M059J (cell line): ENCODE data around the gene PRKCE. TPM values are rescaled to one million over a fixed set of nuclear protein-coding genes. Genes with fewer than 3 reads are reported as not detected.

Source experiments
- DNase-seq: peaks from one replicate; pipeline ENCODE4 v3.0.0-alpha.2; 2012; ENCODE audit warnings: low read depth
- total RNA-seq: library from RNA; depleted of rRNA; stranded (reverse); fragments of >200 nt; shearing (Covaris generic); gene quantifications from 2 replicates; pipeline ENCODE4 v1.2.3, GENCODE V29; 2014

PRKCE gene
- total RNA-seq, 1 experiment from 2014 or later = 5.9 TPM

DNA sequence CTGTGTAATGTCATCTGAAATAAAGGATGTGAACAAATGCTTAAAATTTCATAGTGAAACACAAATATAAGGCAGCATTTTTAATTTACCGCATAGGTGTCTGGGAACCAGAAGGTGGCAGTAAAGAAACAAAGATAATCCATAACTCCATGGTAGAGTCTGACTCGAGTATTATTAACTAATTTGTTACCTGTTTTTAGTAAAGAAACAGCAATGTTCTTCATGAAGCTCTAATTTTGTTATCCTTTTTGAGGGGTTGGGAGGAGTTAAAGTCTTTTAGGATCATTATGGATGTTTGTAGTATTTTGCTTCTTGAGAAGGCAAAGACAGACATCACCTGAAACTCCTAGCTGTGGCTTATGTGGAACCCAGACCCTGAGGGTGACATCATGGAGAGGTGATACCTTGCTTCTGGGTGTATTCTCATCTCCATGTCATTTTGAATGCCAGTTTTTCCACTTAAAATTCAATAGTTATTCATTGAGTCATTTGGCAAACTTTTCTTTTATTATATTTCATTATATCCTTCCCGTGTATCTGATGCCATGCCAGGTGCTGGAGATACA lies 359.5 kb downstream of the PRKCE start:
- peak; percentile 59 for DNase-seq

DNA sequence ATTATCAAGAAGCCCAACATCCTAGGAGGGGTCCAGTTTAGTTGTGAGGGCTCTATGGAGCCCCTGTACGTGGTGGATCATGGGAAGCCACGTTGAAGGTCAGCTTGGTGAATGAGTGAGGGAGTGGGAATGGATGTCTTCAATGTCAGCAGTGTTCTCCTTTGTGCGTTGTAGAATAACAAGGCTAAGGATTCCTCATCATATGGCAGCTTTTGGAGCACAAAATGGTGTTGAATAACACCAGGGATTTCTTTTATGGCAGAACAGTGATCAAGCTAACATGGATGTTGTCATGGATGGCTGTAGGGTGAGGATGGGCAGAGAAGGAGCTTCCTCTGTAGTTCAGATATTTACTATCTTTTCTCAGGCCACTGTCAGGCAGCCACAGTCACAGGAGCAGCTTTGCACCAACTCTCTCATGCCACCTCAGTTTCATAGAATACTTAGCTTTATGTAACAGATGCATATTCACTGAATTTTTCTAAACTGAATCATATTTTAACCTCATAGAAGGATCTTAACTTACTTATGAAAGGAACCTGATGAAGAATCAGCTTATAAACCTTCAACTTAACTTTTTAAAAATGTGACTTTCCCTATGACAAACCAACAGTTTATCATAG lies 361.3 kb downstream of the PRKCE start:
- no peak for DNase-seq

DNA sequence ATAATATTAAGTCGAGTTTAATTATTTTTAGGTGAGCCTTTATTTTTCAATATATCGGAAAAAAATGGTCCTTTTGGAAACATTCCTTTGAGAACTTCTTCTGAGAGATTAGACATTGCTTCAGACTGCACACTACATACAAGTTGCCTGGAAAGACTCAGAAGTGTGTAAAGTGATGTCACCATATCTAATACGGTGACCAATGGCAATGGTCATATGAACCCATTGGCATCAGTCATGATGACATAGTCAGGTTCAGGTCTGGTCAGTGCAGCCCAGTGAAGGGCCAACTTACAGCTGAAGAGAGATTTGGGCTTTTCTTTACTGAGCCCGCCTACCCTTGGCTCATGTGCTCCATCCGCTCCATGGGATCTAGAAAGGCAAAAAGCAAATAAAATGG lies 362.3 kb downstream of the PRKCE start:
- no peak for DNase-seq

DNA sequence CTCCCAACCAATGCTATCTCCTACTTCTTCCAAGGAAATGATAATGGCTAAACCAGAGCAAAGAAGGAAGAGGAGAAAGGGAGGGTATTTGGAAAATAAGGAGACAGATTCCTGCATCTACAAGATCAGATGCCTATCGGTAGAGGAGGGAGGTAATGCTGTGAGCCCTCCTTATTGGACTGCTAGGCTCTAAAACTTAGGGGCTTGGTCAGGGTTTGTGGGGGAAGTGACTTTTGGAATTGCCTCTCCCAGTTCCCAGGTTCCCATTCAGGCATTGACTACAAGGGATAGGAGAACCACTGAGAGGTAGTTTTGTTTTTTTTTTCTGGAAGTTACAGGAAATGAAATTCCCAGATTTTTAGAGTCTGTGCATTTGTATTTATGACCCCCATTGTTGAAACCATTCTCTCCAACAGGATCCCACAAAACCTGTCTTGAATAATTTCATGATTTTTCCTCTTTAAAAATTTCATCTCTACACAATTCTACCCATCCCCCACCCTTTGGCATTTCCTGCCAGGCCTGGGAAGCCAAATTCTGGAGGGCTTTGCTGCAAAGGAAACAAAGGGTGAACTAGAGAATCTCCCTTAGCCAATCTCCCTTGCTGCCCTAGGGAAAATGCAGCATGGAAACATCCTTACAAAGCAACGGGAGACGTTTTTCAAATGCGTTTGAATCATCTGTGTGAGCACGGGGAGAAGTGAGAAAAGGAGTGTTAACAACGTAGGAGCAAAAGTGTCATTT lies 363.6 kb downstream of the PRKCE start:
- peak; percentile 77 for DNase-seq

DNA sequence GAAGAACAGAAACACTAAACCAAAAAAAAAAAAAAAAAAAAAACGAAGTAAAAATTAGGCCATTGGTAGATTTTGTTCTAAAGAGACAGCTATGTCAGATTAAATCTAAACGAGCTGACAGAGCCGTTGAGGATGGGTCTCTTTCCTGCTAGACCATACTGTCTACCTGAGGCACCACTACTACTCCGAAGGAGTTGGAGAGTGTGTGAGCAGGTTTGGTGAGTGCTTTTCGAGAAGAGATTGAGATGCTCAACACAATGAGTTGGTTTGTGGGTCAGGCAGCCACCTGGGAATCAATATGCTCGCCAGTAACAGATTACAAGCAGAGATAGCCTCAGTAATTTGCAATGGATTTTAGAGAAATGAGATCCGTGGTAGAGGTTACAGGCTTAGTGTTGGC lies 364.2 kb downstream of the PRKCE start:
- no peak for DNase-seq

DNA sequence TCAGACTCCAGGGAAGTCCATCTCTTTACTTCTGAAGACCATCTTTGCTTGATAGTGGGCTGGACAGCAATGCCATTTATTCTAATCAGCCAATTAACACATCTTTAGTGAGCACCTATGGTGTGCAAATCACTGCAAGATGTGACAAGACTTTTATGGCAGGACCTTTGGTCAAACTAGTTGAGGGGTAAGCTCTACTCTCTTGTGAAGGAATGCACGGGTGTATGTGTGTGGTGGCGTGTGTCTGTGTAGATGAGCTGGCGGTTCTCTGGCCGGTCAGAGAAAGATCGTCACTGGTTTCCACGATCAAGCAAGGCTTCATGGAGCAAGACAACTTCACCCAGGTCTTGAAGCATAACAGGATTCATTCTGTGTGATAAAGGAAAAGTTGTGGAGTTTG lies 364.6 kb downstream of the PRKCE start:
- DNase-seq = no peak

DNA sequence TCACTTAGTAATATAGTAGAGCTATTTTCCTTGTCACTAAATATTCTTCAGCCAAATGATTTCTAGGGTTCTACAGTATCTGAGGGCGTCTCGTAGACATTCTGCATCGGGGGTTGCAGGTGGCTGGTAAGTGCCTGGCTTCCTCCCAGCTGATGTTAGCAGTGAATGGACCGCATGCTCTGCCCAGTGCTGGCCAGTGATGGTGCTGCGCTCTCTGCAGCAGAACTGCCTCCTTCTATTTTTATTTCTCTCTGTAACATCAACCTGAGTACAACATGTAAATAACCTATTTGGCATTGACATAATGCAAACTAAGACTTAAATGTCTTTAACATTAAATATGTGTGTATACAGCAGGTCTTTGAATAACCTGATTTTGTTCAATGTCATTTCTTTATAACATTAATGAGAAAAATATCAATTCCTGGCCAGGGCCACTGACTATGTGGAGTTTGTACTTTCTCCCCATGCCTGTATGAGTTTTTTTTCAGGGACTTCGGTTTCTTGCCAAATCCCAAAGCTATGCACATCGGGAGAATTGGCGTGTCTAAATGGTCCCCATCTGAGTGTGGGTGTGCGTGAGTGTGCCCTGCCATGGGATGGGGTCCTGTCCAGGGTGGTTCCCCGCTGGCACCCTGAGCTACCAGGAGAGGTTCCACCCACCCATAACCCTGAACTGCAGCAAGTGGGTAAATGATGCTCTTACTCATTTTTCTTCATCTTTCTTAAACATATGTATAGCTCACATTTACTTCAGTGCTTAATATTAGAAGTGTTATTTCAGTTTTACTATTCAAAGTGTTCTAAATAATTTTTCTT lies 367.5 kb downstream of the PRKCE start:
- DNase-seq = no peak

DNA sequence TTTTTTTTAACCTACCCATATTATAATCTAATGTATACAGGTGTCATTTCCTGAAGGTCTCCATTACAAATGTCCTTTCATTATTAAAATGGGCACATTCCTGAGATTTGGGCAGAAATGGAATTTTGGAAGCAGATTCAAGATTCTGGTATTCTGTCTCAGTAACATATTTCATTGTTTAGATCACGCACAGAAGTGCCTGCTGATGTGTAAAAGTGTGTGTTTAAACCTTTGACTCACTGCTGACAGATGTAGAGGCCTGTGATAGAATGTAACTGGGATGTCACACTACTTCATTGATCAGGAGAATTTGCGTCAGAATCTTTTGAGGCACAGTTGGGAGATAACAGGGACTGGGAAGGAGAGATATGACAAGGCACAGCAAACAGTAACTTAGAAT lies 368.9 kb downstream of the PRKCE start:
- no peak for DNase-seq

DNA sequence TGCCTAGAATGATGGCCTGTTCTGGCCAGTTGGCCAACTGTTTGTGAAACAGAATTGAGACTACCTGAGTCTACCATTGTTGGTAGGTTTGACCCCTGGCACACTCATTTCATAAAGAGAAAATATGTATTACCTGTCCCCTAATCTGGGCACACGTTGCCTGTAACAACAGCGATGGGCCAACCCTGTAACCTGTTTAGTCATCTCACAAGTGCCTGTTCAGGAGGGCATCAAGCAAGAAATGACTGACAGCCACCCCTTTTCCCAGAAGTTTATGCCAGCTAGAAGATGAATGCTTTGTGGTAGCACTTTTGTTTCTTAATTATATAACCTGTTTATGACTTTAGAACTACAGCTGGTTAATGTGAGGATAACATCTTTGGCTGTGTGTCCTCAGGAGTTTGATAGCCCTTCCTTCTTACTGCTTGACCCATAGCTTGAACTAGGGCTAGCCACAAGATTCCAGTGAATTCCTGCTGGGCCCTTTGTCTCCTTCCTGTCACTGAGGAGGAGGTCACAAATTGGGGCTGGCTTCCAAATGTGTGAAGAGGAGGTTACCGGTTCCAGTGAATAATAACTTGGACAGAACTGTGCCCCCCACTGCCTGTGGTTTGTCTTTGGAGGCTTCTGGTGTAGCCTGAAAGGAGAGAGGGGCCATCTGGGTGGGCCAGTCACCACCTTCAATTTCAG lies 371.8 kb downstream of the PRKCE start:
- DNase-seq = no peak

DNA sequence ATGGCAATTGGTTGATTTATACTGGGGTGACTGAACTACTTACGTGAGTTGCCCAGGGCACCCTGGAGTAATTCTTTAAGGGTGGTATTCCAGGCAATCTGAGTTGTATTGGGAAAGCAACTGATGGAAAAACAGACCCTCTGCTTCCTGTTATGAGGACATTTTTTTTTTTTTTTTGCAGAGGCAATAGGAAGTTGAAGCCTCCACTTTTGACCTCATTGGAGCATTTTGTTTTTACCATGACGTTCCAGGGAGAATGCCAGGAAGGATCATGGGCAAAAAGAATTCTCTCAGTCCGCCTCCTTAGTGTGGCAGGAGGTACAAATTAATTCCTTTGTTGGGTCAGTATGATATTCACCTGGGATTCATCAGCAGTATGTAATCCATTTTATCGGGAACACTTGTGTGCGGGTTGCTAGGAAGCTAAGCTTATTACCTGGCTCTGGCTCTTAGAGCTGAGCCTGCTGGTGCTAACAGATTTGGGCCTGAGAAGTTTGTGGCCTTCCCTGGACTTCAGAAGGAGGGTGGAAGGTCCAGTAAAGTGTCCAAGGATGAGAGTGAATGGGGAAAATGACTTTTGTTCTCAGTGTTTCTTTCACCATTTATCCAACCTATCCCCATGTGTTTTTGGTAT lies 372.8 kb downstream of the PRKCE start:
- no peak for DNase-seq

DNA sequence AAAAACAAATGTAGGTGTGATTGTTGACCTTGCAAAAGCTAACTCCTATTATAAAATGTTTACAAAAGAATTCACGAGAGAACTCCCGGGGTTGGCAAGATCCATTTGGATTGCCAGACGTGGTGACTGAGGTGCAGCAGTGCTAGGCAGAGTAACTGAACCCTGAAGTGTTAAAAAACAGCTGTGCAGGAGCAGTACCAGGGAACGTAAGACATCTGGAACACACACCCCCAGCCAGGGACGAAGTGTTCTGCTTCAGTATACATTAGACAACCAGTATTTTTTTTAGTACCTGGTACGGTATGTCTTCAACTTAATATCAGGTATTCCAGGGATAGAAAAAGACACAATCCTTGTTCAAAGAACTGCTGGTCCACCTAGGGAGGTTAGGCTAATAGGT lies 373.6 kb downstream of the PRKCE start:
- DNase-seq = no peak

DNA sequence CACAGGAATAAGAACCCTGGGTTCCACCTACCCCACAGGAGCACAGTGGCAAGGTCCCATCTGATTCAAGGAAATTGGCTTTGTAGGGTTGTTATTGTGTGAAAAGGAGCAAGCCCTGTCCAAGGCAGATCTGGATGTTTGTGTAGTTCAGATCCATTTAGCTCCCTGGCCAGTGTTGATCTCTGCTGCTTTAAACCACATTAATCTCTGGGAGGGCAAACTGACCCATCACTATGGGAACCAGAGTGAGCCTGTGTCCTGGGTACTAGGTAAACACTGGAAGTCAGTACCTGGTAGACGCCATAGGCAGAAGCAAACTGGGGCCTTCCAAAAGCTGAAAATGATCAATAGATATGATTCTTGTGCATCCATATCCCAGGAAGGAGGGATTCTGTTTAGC lies 374.2 kb downstream of the PRKCE start:
- DNase-seq = no peak

DNA sequence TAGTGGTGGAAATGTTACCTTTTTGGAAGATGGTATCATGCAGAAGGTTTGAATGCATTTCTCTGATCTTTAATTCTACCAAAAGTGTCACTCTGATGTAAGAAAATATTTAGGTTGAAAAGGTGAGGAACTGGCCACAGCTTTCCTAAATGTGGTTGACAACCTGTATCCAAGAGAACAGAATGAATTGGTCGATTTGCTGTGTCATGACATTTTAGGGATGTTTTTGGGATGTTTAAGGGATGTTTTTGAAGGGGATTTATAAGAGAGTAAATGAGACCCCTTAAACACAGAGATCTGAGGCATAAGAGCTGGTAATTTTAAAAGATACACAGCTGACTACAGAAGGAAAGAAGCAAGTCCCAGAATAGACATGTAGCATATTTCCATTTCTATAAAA lies 375.0 kb downstream of the PRKCE start:
- DNase-seq = no peak

DNA sequence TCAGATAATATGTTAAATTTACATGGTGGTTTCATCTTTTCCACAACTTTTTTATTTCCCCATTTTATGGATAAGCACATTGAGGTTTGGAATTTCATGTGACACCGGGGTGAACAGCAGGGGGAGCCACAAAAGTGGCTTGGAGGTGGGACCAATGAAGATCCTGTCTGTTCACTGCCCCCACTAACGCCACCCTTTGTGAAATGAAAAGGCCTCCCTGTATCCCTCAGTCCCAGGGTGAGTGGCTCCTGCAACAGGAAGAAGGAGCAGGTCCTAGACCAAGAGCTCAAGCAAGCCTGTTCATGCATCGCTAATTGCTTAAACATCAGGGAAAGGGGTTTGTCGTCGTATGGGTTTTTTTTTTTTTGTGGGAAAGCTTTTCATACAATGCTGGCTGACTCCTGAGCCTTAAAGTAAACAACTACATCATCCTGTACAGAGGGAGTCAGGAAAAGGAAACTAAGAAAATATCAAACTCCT lies 377.9 kb downstream of the PRKCE start:
- peak; percentile 94 for DNase-seq

DNA sequence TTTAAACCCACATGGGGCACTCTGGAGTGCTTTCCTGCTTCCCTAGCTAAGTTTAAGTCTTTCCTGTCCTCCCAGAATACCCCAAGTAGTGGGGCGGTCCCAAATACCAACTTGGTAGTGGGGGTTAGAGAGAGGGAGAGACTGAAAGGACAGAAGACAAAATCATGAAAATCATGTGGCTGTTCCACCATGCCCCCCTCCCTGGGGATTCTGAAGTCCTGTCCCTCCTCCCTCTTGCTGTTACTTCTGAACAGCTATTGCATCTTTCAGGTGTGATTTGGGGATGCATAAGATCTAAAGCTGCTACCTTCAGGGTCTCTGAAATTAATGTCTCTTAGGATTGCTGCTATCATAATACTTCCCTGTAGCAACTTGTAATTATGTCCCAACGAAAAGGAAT lies 378.9 kb downstream of the PRKCE start:
- no peak for DNase-seq

DNA sequence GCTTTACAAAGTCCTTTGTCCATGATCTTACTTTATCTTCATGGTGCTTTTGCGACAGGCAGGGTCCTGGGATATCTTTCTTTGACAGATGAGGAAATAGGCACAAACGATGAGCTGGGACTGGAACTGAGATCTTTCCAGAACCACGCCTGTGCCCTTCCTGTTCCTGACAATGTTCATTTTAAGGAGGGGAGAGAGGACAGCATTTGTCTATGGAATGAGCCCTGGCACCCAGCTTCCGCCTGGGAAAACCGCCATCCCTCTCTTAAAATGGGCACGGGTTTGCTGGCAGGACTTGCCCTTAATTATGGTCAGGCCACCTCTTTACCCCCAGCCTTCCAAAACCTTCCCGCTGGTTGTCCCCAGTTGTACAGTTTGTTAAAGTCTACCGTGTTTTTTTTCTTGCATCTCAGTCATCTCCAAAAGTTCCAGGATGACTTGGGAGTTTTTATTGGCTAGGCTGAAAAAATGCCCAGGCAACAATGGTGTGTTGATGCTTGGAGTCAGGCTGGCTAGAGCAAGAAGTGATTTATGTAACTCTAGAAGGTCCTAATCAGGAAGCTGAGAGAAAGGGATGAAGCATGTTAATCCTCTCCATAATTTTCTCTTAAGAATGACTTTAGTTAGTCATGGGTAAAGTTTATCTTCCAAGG lies 380.8 kb downstream of the PRKCE start:
- DNase-seq = peak; percentile 75

DNA sequence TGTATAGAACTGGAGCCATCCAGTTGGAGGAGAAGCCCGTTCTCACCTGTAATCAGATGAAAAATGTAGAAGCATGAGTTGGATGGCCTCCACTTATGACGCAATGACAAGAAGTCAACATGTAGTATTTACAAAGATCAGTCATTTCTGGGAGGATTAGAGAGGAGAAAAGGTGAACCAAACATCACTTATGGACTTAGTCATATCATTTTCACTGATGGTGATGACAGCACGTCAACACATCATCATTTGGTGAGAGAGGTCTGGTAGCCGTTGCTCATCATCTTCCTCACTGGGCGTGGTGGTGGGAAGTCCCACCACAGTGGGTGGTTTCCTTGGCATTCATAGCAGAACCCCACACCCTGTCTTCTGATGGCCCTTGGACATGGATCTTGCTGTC lies 381.5 kb downstream of the PRKCE start:
- peak; percentile 32 for DNase-seq

DNA sequence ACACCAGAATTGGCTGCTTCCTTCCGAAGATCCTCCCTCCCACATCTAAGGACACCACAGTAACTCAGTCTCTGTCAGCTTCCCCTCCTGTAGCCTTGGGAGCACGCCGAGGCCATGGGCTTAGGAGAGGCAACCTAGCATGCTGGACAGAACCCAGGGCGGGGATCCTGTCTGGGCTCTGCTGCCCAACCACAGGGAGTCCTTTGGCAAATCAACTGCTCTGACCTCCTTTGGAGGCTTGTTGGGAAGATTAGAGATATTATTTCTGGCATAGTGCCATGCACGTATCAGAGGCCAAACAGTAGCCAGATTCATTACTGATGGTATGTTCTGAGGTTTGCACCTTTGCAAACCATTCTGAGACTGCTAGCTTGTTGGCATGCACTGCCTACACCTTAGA lies 383.1 kb downstream of the PRKCE start:
- peak; percentile 82 for DNase-seq

DNA sequence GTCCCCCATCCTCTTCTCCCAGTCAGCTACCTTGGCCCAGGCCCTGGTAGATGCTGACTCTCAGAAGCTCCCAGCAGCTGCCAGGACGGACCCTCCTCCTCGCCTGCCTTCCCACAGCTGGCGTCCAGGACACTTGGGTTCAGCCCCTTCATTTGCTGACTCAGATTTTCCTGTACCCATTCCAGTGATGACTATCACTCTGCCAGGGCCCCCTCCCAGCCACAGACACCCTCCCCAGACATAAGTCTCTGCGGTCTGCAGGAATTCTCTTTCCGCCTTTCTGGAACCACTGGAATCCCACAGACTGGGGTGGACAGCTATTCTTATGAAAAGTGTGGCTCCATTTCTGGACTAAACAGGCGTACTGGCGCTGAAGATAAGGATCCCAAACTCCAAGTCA lies 385.5 kb downstream of the PRKCE start:
- DNase-seq = peak; percentile 98

DNA sequence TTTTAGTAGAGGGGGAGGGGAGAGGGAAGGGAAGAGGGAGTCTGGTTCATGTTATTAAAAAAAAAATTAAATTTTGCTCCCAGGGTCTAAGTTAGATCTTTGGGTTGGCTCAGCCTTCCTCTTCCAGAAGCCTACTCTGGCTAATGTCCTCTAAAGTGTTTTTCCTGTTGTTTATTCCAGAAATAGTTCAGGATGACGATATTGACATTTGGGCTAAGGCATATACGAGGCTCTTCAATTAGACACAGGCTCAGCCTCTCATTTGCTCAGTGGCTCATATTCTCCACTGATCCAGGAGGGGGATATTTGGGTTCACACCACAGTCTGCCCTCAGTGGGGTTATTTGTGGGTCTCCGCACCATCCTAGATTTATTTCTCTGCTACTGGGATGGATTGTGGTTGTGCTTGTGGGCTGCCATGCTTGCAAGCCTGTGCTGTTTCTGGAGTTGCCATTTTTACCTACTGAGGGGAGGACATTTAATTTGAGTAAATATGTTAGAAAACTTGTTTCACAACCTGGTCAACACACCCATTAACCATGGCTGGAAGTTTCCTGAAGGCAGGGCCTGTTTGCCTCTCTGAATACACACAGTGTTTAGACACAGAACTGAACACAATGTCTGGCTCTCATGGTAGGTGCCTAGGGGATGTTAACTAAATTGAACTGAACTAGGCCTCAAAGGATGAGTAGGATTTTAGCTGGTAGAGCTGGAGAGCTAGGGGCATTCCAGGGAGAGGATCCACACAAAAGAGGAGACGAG lies 388.2 kb downstream of the PRKCE start:
- DNase-seq = no peak
